GM06990 (cell line): Measurements from ENCODE around the gene YIF1B.

Experiments
- DNase-seq: peaks from one replicate; pipeline ENCODE4 v3.0.0-alpha.2; 2011; ENCODE audit not compliant: insufficient read length; ENCODE audit errors: extremely low read depth
- H3K27me3 ChIP-seq: replicated peaks from 2 replicates; pipeline ENCODE4 v1.6.0; 2011; ENCODE audit warnings: low read length; ENCODE audit not compliant: control insufficient read depth, insufficient read depth
- H3K36me3 ChIP-seq: 2 replicates; pipeline ENCODE4 v1.5.1; 2011; ENCODE audit warnings: low read length; ENCODE audit not compliant: control insufficient read depth, insufficient read depth
- H3K4me3 ChIP-seq: replicated peaks from 2 replicates; pipeline ENCODE4 v1.5.1; 2011; ENCODE audit warnings: low read depth, mild to moderate bottlenecking, control low read depth, low read length
- CTCF ChIP-seq: IDR thresholded peaks from 2 replicates; pipeline ENCODE4 v1.5.1; 2011; ENCODE audit warnings: low read length, control low read depth, mild to moderate bottlenecking, inconsistent platforms; ENCODE audit not compliant: insufficient read depth, poor library complexity, severe bottlenecking

YIF1B gene

GRCh38 chr19:38288123-38288855 is 27.5 kb downstream of the YIF1B start:
- TF ChIP-seq CTCF = no peak
- Histone ChIP-seq H3K4me3 (no peak overlapping the region), H3K36me3 (no peaks in the 10 kb centered on the region), H3K27me3 (no peaks in the 10 kb centered on the region)
- no peak for DNase-seq

GRCh38 chr19:38287604-38288003 is 28.1 kb downstream of the YIF1B start:
- H3K36me3 ChIP-seq = no peaks in the 10 kb centered on the region
- no peaks in the 10 kb centered on the region for H3K27me3 ChIP-seq
- no peak overlapping the region for H3K4me3 ChIP-seq
- DNase-seq = no peak
- no peak for TF ChIP-seq CTCF

GRCh38 chr19:38285567-38285966 is 30.2 kb downstream of the YIF1B start:
- no peaks in the 10 kb centered on the region for H3K36me3 ChIP-seq
- TF ChIP-seq CTCF = no peak
- no peaks in the 10 kb centered on the region for H3K27me3 ChIP-seq
- no peak overlapping the region for H3K4me3 ChIP-seq
- no peak for DNase-seq

- H3K27me3 ChIP-seq = no peaks in the 10 kb centered on the region
- no peaks in the 10 kb centered on the region for H3K36me3 ChIP-seq
- H3K4me3 ChIP-seq = no peak overlapping the region
- DNase-seq = no peak
- TF ChIP-seq CTCF = no peak
These were observed 31.3 kb downstream of the YIF1B start for GRCh38 chr19:38284422-38284821.

- Histone ChIP-seq H3K27me3 (no peaks in the 10 kb centered on the region), H3K4me3 (no peak overlapping the region), H3K36me3 (no peaks in the 10 kb centered on the region)
- TF ChIP-seq CTCF = no peak
- DNase-seq = no peak
These were observed 32.5 kb downstream of the YIF1B start for GRCh38 chr19:38283271-38283670.

GRCh38 chr19:38281811-38282566 is 33.8 kb downstream of the YIF1B start:
- no peak for DNase-seq
- no peak for TF ChIP-seq CTCF
- no peaks in the 10 kb centered on the region for H3K36me3 ChIP-seq
- H3K27me3 ChIP-seq = no peaks in the 10 kb centered on the region
- H3K4me3 ChIP-seq = no peak overlapping the region
